NCI-H2196 treated with DMSO at 0.1 percent for 48 hours (cell line): Measurements from ENCODE around the gene PATL2.
"Not testable (repeated sequence)": the region's sequence is repeated elsewhere in the genome, so short reads cannot be mapped to it uniquely, and the experiment has no call there.

Source experiments
- DNase-seq: peaks from one replicate; lab custom pipeline; 2025; ENCODE audit not compliant: unreplicated experiment; lab: John Stamatoyannopoulos, UW

PATL2 gene

GRCh38 chr15:44654858-44655257, 56.3 kb downstream of the PATL2 start:
- DNase-seq: no peak

GRCh38 chr15:44647637-44648036, 63.5 kb downstream of the PATL2 start:
- no peak for DNase-seq

- DNase-seq: no peak
Observed at GRCh38 chr15:44647036-44647435, 64.1 kb downstream of the PATL2 start.

GRCh38 chr15:44646460-44646859, 64.7 kb downstream of the PATL2 start:
- no peak for DNase-seq

- DNase-seq: no peak
Observed at GRCh38 chr15:44641651-44642050, 69.5 kb downstream of the PATL2 start.

GRCh38 chr15:44636976-44637375, 74.1 kb downstream of the PATL2 start:
- no peak for DNase-seq

- DNase-seq: no peak
Observed at GRCh38 chr15:44633603-44634002, 77.5 kb downstream of the PATL2 start.

- DNase-seq: not testable (repeated sequence)
Observed at GRCh38 chr15:44625286-44625685, 85.8 kb downstream of the PATL2 start.

- no peak for DNase-seq
Observed at GRCh38 chr15:44623178-44623577, 87.9 kb downstream of the PATL2 start.

GRCh38 chr15:44620081-44620480, 91.0 kb downstream of the PATL2 start:
- no peak for DNase-seq

- no peak for DNase-seq
Observed at GRCh38 chr15:44616974-44617373, 94.1 kb downstream of the PATL2 start.
